GM21360 (cell line): ENCODE data around the gene FAM118A.
"Not testable (repeated sequence)": the region's sequence is repeated elsewhere in the genome, so short reads cannot be mapped to it uniquely, and the experiment has no call there.

ENCODE experiments used
- ATAC-seq: cut with Tn5 transposase; IDR thresholded peaks from one replicate; pipeline ENCODE4 v1.9.1; 2021; ENCODE audit warnings: mild to moderate bottlenecking, moderate library complexity; ENCODE audit not compliant: unreplicated experiment

FAM118A gene

DNA sequence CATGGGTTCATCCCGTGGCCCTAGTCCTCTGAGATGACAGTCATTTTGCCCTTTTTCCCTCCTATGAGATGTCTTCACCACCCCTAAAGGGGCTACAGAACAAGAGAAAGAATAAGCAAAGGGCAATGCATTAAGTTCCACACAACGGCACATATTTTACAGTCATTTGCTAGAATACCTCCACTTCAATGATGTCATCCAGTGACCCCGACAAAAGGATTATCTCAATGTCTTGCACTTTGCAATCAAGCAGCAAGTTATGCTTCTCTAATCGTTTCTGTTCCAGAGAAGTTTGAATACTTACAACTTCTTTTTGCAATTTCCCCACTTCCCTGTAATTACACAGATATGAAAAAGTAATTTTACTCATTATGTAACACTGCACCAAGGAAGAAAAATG lies 49.9 kb downstream of the FAM118A start:
- ATAC-seq = no peak

DNA sequence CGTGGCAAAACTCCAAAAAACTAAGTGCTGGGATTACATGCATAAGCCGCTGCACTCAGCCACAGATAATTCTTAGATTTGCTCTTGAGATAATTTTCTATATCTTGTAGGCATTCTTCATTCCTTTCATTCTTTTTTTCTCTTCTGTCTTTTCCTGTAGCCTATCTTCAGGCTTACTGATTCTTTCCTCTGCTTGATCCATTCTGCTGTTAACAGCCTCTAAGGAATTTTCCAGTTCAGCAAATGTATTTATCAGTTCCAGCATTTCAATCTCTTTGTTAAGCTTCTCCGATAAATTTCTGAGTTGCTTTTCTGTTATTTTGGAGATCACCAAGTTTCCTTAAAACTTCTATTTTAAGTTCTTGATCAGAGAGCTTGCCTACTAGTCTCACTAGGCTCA lies 57.0 kb downstream of the FAM118A start:
- ATAC-seq = no peak

DNA sequence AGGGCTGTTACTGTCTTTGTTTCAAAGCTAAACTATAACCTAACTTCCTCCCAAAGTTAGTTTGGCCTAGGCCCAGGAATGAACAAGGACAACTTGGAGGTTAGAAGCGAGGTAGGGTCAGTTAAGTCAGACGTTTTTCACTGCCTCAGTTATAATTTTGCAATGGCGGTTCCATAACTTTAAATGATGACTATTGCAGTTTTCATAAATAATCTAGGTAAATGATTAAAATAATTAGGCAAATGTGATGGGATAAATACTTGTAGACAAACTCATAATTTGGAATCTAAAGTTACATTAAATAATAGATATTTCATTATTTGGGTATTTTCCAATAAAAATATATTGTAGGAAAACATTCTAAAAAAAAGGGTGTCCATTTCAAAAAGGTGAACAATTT lies 63.9 kb downstream of the FAM118A start:
- ATAC-seq = not testable (repeated sequence)

DNA sequence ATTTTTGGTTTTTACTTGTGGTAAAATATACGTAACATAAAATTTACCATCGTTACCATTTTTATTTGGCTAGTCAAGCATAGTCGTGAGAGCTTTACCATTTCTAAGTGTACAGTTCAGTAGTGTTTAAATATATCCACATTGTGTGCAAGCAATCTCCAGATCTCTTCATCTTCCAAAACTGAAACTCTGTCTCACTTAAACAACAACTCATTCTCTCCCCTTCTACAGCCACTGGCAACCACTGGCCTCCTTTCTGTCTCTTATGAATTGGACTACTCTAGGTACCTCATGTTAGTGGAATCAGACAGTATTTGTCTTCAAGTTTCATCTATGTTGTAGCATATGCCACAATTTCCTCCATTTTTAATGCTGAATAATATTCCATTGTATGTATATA lies 66.3 kb downstream of the FAM118A start:
- no peak for ATAC-seq

DNA sequence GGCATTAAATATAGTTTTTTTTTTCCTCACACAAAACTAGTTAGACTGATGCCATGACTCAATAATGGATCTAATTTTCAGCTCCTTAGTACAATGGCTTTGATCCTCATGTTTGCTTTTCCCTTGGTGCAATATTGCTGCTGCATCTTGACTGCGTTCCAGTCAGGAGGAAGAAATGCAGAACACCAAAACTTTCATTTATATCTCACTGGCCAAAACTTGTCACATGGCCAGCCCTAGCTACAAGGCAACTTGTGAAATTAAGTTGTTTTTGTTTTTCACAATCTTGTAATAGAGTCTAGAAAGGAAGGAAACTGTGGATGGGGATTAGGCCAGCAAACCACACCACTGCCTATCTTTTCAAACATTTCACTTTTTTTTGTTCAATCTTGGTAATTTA lies 67.0 kb downstream of the FAM118A start:
- no peak for ATAC-seq

DNA sequence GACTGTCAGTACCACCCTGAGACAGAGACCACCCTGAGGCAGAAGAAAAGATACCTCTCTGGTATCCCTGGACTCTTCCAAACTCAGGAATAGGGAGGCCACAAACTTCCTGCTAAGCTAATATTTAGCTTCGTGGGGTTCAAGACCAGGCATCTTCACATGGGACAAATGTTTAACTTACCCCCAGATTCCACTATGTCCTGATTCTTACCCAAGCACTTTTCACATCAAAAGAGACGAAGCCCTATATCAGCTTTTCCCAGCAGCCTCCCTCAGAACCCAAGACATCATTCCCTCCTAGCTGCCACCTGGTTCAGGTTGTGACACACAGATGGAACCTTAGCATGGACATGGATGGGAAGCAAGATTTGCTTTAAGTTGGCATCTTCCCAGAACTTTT lies 71.6 kb downstream of the FAM118A start:
- no peak for ATAC-seq

DNA sequence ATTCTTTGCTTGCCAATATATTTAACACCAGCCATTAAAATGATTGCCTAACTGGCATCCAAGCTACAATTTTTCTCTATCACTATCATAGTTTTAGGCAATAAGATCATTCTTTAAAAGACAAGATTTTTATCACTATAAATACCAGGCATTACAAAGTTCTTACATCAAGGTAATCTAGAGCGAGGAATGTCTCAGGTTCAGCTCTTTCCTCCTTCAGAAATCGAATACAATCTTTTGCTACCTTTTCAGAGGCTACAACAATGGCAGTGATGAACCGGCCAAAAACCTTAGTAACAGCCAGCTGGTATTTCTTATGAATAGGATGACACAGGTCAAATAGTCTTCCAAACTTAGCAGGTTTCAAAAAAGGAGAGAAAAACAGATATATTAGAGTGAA lies 79.8 kb downstream of the FAM118A start:
- no peak for ATAC-seq
